GM12801 (cell line): ENCODE data around the gene PANK2.

Source experiments
- TF ChIP-seq, protein P1 (sequence below): IDR thresholded peaks from one replicate; pipeline ENCODE4 v1.5.1; 2011; ENCODE audit warnings: control low read depth; ENCODE audit not compliant: insufficient read length; ENCODE audit errors: extremely low read depth

PANK2 gene

DNA sequence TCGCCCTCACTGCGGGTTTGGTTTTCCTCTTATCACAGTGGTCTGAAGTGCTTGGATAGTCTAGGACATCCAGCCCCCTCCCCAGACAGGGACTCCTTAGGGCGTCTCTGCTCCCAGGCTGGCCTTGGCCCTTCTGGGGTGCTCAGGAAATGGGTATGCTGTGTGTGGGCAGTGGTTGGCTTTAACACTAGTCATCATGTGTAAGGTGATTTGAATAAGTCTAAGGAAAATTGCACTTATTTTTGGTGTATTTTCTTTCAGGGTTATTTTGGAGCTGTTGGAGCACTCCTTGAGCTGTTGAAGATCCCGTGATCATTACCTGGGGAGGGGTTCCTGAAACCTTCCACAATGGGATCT lies 33.8 kb downstream of the PANK2 start:
- TF ChIP-seq, protein P1, sequence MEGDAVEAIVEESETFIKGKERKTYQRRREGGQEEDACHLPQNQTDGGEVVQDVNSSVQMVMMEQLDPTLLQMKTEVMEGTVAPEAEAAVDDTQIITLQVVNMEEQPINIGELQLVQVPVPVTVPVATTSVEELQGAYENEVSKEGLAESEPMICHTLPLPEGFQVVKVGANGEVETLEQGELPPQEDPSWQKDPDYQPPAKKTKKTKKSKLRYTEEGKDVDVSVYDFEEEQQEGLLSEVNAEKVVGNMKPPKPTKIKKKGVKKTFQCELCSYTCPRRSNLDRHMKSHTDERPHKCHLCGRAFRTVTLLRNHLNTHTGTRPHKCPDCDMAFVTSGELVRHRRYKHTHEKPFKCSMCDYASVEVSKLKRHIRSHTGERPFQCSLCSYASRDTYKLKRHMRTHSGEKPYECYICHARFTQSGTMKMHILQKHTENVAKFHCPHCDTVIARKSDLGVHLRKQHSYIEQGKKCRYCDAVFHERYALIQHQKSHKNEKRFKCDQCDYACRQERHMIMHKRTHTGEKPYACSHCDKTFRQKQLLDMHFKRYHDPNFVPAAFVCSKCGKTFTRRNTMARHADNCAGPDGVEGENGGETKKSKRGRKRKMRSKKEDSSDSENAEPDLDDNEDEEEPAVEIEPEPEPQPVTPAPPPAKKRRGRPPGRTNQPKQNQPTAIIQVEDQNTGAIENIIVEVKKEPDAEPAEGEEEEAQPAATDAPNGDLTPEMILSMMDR: no peak

DNA sequence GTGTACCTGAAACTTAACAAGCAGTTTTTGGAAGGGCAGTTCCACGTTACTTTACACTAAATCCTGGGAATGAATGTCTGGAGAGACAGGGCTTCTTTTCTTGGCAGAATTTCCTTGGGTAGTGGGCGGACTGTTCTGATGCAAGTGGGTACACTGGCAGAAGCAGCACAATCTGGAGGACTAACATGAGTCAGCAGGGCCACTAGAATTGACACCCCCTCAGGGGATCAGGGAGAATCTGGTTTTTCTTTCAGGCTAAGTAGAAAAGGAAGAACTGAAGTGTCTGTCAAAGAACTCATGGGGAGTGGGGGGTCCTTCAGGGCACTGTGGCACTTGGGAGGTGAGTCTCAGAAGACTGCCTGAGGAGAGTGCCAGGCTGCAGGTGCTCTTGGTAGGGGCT lies 34.6 kb downstream of the PANK2 start:
- TF ChIP-seq, protein P1: no peak

DNA sequence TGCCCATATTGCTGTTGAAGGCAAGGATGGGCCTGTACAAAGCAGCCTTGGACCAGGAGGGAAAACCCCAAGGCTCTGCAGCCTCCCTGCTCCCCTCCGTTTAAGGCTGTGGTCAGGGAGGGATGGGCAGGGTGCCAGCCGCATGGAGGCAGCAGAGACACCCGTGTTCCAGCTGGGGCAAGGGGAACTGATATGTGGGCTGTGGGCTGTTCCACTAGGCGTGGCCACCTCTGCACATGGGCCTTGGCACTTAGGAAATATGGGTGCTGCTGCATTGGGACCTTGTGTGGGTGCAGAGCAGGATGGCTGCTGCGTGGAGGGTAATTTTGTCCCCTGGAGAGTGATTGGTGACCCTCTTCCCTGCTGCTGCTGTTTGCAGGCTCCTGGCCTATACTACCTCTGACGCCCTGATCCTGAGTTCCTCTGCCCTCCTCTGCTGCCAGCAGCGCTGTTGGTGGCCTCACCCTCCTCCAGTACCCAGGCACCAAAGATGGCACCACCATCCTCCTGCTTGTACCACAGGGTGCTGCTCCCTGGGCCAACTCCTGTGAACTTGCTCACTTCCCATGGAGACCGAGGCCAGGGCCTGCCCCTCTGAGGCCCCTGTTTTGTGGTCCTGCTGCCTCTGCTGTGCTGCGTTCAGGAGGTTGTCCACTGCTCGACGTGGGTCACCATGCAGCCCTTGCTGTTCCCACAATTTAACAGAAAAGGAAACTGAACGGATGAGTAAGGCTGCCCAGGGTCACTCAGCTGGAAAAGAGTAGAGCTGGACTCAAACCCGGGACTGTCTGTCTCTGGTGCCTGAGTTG lies 35.3 kb downstream of the PANK2 start:
- TF ChIP-seq, protein P1: no peak

DNA sequence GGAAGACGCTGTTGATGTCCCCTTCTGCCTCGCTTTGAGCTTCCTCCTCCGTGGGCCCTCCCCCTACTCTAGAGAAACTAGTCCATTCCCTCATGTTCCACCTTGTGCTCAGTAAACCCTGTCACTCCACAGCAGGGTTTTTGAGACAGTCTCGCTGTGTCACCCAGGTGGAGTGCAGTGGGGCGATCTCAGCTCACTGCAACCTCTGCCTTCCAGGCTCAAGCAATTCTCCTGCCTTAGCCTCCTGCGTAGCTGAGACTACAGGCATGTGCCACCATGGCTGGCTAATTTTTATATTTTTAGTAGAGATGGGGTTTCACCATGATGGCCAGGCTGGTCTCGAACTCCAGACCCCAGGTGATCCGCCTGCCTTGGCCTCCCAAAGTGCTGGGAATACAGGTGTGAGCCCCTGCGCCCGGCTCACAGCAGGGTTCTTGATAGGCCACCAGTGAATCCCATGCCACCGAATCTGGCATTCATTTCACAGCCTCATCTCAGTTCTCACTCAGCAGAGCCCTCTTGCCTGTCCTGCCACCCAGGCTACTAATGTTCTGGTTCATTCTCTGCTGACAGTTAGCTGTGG lies 36.0 kb downstream of the PANK2 start:
- TF ChIP-seq, protein P1: no peak

DNA sequence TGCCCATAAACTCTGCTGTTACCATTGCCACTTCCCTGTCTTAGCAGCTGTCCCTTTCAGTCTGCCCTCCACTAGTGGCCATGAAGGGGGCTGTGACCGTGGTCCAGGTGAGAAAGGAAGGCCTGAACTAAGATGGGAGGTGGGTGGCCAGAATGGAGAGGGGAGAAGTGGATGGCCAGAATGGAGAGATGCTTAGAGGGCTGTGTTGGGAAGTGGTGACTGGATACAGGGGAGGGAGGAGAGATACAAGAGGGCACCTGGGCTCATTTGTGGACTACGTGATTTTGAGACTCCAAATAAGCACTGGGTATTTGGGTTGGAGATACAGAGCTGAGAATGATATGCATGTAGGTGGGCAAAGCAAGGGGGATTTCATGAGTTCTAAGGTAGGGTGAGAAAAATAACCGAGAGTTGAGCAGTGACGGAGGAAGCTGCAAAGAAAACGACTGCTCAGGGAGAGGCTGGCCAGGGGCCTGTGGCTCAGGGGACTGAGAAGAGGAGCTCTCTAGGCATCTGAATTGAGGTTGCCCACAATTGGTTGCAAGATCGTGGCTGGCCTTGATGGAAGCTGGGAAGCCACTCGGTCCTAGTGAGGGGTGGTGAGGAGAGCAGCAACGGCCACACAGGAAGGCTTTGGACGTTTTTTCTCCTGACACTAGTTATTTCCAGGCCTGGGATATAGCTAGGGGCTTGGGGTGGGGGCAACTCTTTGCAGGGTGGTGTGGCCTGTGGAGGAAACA lies 36.9 kb downstream of the PANK2 start:
- TF ChIP-seq, protein P1: no peak

DNA sequence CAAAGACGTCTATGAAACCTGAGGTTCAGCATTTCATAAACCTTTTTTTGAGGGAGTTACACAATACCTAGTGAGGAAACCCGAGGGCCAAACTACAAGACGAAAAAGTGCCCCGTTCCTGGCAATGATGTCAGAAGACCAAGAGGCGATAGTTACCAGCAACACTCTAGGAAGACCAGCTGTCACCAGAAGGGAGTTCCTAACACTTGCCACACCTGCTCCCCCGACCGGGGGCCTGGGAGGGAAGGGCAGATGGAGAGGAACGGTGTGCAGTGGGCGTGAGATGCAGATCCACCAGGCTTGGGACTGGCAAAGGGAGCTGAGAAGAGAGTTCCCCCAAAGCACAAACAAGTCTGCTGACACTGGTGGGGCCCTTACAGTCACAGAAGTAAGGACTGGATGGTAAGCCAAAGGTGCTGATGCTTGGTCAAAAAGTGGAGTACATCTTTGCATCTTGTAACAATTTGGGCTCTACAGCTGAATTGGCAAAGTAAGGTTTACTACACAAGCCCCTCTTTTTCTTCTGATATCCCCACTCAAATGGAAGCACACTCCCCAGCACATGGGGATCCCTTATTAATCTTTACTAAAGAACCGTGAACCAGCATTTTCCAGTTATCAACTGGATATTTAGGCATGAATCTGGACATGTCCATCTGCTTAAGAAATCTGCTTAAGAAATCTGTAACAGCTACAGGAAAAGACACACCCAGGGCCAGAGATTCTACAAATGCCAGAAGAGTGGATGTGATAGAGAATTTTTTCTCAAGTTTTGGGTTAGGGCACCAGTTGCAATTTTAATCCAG lies 38.5 kb downstream of the PANK2 start:
- TF ChIP-seq, protein P1: no peak

DNA sequence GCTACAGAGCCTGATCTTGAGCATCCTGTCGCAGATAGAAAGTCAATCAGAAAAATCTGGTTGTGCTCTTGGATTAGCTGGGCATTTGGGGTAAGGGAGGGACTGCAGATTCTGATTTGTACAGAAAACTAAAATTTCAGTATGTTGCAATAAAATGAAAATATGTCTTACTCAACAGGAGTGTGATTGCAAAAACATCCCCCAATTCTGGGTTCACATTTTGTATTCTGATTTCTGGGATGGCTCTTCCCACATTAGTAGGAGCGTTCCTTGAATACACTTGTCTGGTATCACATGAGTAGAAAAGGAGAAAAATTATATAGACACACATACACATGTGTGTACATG lies 40.5 kb downstream of the PANK2 start:
- TF ChIP-seq, protein P1: no peak
